AG09319 (cell line): Measurements from ENCODE around the gene CC2D2A.
"Not testable (repeated sequence)": the region's sequence is repeated elsewhere in the genome, so short reads cannot be mapped to it uniquely, and the experiment has no call there.

Experiments
- DNase-seq: peaks from one replicate; pipeline ENCODE4 v3.0.0-alpha.2; 2010; ENCODE audit warnings: low read depth; ENCODE audit errors: extremely low read depth
- TF ChIP-seq, protein P1 (sequence below): IDR thresholded peaks from 2 replicates; pipeline ENCODE4 v1.5.1; 2011; ENCODE audit warnings: low read depth, mild to moderate bottlenecking, inconsistent platforms, low read length, moderate library complexity

Gene CC2D2A

DNA sequence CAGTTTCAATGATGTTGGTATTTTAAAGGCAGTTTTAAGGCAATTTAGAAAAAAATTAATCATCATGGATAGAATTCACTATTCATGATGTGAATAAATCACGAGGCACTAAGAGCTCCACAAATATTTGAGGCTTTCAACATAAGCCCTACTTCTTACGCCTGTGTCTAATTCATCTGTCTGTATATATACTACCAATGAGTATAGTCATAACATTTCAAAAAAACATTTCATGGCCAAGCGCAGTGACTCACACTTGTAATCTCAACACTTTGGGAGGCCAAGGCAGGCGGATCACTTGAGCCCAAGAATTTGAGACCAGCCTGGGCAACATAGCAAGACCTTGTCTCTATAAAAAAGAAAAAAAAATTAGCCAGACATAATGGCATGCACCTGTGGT, 129.0 kb downstream of the CC2D2A start:
- DNase-seq = no peak
- TF ChIP-seq, protein P1, sequence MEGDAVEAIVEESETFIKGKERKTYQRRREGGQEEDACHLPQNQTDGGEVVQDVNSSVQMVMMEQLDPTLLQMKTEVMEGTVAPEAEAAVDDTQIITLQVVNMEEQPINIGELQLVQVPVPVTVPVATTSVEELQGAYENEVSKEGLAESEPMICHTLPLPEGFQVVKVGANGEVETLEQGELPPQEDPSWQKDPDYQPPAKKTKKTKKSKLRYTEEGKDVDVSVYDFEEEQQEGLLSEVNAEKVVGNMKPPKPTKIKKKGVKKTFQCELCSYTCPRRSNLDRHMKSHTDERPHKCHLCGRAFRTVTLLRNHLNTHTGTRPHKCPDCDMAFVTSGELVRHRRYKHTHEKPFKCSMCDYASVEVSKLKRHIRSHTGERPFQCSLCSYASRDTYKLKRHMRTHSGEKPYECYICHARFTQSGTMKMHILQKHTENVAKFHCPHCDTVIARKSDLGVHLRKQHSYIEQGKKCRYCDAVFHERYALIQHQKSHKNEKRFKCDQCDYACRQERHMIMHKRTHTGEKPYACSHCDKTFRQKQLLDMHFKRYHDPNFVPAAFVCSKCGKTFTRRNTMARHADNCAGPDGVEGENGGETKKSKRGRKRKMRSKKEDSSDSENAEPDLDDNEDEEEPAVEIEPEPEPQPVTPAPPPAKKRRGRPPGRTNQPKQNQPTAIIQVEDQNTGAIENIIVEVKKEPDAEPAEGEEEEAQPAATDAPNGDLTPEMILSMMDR = no peak

DNA sequence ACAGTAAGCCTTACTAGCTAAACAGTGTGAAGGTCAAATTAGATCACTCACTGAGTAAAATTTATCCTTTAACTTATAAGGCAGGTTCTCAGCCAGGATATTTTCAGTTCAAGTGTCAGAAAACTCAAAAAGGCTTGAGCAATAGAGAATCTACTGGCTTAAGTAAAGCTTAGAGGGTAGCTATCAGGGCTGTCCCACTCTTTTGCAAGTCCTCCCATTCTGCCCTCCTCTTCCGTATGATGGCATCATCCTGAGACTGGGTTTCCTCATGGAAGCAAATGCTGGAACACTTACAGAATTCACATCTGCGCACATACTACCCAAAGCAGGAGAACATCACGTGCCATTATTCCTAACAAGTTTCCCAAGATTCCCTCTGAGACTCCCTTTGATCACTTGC, 130.5 kb downstream of the CC2D2A start:
- TF ChIP-seq, protein P1 = no peak
- no peak for DNase-seq

DNA sequence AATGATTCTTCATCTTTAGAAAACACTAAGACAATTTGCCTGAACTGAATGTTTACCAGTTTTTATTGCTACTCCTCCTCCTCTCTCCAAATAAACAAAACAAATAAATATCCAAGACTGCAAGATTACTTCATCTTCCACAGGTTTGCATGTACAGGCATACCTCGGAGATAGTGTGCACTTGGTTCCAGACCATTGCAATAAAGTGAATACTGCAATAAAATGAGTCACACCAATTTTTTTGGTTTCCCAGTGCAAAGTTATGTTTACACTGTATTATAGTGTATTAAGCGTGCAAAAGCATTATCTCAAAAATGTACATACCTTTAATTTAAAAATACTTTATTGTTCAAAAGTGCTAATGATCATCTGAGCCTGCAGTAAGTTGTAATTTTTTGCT, 132.2 kb downstream of the CC2D2A start:
- no peak for DNase-seq
- TF ChIP-seq, protein P1 = no peak

DNA sequence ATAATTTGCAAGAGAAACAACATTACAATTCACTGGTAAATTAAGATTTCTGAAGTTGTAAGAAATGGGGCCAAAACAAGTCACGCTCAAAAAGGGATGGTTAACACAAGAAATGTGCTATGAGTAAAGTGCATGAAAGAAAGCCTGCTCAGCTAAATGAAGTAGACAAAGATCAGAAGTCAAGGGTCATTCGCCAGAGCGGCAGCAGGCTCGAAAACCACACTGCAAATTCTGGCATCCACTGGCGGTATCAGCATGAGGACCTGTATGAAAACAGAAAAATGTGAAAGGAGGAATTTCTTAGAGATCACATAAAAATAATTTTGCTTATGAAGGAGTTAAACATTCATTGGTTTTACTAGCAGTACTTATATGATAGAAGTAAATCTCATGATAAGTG, 135.9 kb downstream of the CC2D2A start:
- DNase-seq = no peak

DNA sequence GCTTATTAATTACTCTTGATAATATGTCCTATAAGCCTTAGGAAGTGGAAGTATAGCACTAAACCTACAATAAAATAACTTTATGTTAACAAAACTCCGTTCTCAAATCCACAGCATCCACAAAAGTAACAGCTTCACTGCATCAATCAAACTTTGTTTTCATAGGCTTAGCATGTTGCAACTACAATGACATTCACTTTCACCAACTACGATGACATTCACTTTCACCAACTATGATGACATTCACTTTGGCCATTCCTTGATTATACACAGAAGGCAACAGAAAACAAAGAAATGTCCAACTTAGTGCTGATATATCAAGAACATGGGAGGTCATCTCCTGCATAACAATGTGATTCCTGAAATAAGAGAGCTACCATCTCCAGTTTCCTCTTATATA, 141.2 kb downstream of the CC2D2A start:
- TF ChIP-seq, protein P1 = no peak
- DNase-seq = no peak

More for the DNA sequence above, 135.9 kb downstream of the CC2D2A start:
- TF ChIP-seq, protein P1 = no peak

DNA sequence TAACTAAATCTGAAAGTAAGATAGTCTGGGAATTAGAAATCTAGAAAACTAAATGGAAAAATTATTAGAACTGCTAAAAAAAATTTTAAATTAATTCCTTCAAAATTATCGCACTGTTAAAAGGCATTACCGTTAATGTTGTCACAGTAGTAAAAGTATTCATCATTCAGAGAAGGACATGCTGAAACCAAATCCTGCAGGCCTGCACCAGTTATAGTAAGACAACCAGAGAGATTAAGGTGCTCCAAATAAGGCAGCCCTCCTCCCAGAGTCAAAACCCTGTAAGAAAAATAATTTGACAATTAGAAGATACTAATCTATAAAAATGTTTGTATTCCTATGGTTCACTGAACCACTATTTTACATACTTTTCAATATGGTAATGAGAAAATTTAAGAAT, 142.5 kb downstream of the CC2D2A start:
- DNase-seq = no peak
- TF ChIP-seq, protein P1 = no peak

DNA sequence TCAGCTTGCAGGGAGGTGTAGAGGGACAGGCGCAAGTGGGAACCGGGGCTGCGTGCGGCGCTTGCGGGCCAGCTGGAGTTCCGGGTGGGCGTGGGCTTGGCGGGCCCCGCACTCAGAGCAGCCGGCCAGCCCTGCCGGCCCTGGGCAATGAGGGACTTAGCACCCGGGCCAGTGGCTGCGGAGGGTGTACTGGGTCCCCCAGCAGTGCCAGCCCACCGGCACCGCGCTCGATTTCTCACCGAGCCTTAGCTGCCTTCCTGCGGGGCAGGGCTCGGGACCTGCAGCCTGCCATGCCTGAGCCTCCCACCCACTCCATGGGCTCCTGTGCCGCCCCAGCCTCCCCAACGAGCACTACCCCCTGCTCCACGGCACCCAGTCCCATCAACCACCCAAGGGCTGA, 145.2 kb downstream of the CC2D2A start:
- DNase-seq = not testable (repeated sequence)

DNA sequence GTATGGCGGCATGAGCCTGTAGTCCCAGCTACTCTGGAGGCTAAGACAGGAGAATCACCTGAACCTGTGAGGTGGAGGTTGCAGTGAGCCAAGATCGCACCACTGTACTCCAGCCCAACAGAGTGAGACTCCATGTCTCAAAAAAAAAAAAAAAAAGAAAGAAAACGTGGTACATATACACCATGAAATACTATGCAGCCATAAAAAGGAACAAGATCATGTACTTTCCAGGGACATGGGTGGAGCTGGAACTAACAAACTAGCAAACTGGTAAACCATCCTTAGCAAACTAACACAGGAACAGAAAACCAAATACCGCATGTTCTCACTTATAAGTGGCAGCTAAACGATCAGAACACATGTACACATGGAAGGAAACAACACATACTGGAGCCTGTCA, 147.7 kb downstream of the CC2D2A start:
- DNase-seq = not testable (repeated sequence)

DNA sequence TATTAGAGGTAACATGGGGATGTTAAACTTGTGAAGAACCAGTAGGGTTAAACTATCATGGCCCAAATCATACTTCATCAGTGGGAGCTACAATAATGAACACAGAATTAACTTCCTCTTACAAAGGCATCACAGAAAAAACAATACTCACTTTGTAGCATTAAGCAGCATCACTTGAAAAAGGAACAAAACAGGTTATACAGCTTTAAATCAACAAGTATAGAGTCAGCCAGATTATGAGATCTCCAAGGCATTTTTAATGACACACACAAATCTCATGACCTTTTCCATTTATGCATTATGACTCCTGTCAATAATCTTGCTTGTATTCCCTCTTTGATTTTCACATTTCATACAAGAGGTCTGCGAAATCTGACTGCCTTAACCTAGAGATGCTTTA, 167.1 kb downstream of the CC2D2A start:
- TF ChIP-seq, protein P1 = no peak
- DNase-seq = no peak
